H1 (cell line): ENCODE results near the gene PLEKHA4. TPM values are rescaled to one million over a fixed set of nuclear protein-coding genes. Genes with fewer than 3 reads are reported as not detected.

Source experiments
- CTCF ChIP-seq, 3 experiments: IDR thresholded peaks; 1 replicate in 2 of 3; 2 replicates in 1 of 3; pipeline versions ENCODE4 v1.5.1 to v1.6.1; 2011; ENCODE audit warnings: low read length in 3 of 3, mild to moderate bottlenecking in 3 of 3, inconsistent platforms in 2 of 3, low read depth in 1 of 3, moderate library complexity in 1 of 3; ENCODE audit not compliant: insufficient read depth in 1 of 3; ENCODE audit errors: control extremely low read depth in 1 of 3
- JUND ChIP-seq: IDR thresholded peaks from 2 replicates; pipeline ENCODE4 v1.6.1; 2011; ENCODE audit warnings: mild to moderate bottlenecking, improper control_type of control experiment, low read length
- NRF1 ChIP-seq: IDR thresholded peaks from 2 replicates; pipeline ENCODE4 v1.6.1; 2011; ENCODE audit warnings: mild to moderate bottlenecking, low read depth, low read length, improper control_type of control experiment
- POLR2AphosphoS5 ChIP-seq: IDR thresholded peaks from 2 replicates; pipeline ENCODE4 v1.6.1; 2011; ENCODE audit warnings: low read depth, low read length
- RBBP5 ChIP-seq: IDR thresholded peaks from 2 replicates; pipeline ENCODE4 v1.7.1; 2012; ENCODE audit warnings: low read depth, mild to moderate bottlenecking, inconsistent platforms, low read length, moderate library complexity, borderline replicate concordance
- YY1 ChIP-seq: IDR thresholded peaks from 2 replicates; pipeline ENCODE4 v1.6.1; 2011; ENCODE audit warnings: low read depth, mild to moderate bottlenecking, low read length
- polyA plus RNA-seq, 7 experiments: library from polyadenylated mRNA; depleted of rRNA in 3 of 7; stranded (reverse) in 5 of 7; unstranded in 2 of 7; fragments of >200 nt in 5 of 7; fragments of 200-250 nt in 2 of 7; gene quantifications; 1 replicate in 5 of 7; 2 replicates in 1 of 7; 4 replicates in 1 of 7; pipeline versions ENCODE4 v1.2.1 to v1.2.3, GENCODE V29; 2011 to 2013; ENCODE audit warnings: missing spikeins in 2 of 7, mixed read lengths in 2 of 7
- total RNA-seq: library from RNA; stranded (reverse); fragmentation: NEBNext Ultra II Directional; extraction: Animal tissue kit (Norgen Biotek cat#: 25700); gene quantifications from 2 replicates; pipeline ENCODE4 v1.2.1, GENCODE V29; 2021

PLEKHA4 gene
- total and polyA plus RNA-seq, 2 of the 8 experiments (the other 6 are each of a cell fraction or from before 2014, with no cell fraction given), result 8.2 to 18.0 TPM

- peak; percentile 27 to 80 (median 76) for TF ChIP-seq CTCF (IDR thresholded peaks at IDR 0.05; ENCODE audit: control extremely low read depth in 1 of 3, insufficient read depth in 1 of 3, low read depth in 1 of 3, low read length in 3 of 3)
- TF ChIP-seq YY1, result no peak
- peak; percentile 42; the same call in 1 of the 2 replicates for TF ChIP-seq JUND
- no peak for TF ChIP-seq NRF1
- TF ChIP-seq RBBP5, result no peak
- no peak for TF ChIP-seq POLR2AphosphoS5
These were observed 25.6 kb downstream of the PLEKHA4 start (continued) for GRCh38 chr19:48842789-48843162.
